ENCODE data around the gene EEF1G. TPM values are rescaled to one million over a fixed set of nuclear protein-coding genes. Genes with fewer than 3 reads are reported as not detected.
"Not testable (repeated sequence)": the region's sequence is repeated elsewhere in the genome, so short reads cannot be mapped to it uniquely, and the experiment has no call there.

The EEF1G gene
- total RNA-seq, 1 donor from 2014 or later, result 1,298 TPM

GRCh38 chr11:62560566-62561103 lies 13.1 kb downstream of the EEF1G start:
- peak; percentile 96 for DNase-seq (ENCODE audit: low read depth)
- H3K36me3 Mint-ChIP-seq (ENCODE audit: low read depth, unreplicated experiment), result peaks cover 31% of the 10 kb centered on the region
- peak overlapping the region; percentile 50 for H3K4me3 Mint-ChIP-seq (ENCODE audit: unreplicated experiment)
- peak overlapping the region; percentile 52 for H3K9ac ChIP-seq (ENCODE audit: low read length)
- H2AFZ ChIP-seq (ENCODE audit: low read depth, low read length), result no peak overlapping the region
- H3K4me2 ChIP-seq (ENCODE audit: low read length), result peak overlapping the region; percentile 53
- H3K27ac Mint-ChIP-seq (ENCODE audit: unreplicated experiment), result peak overlapping the region; percentile 77
- no peaks in the 10 kb centered on the region for H3K27me3 Mint-ChIP-seq (ENCODE audit: low read depth, unreplicated experiment)
- peak overlapping the region; percentile 51 for H3K27ac ChIP-seq (ENCODE audit: low read depth, low read length)
- no peak for TF ChIP-seq EZH2 (IDR thresholded peaks at IDR 0.05; ENCODE audit: insufficient read depth, low read length)
- peak; percentile 89 for TF ChIP-seq CTCF (IDR thresholded peaks at IDR 0.05; ENCODE audit: insufficient read depth, low read depth, low read length)
- H3K4me1 Mint-ChIP-seq (ENCODE audit: low read depth, unreplicated experiment), result peaks cover 53% of the 10 kb centered on the region
- H3K36me3 ChIP-seq (ENCODE audit: insufficient read depth, low read length), result peaks cover 42% of the 10 kb centered on the region
- FAIRE-seq, result peak; percentile 39
- peaks cover 47% of the 10 kb centered on the region for H3K4me1 ChIP-seq (ENCODE audit: insufficient read depth, low read length)
- H3K9me3 ChIP-seq (ENCODE audit: insufficient read depth, low read depth, low read length), result no peaks in the 10 kb centered on the region
- H3K79me2 ChIP-seq (ENCODE audit: insufficient read depth, low read length), result peaks cover 38% of the 10 kb centered on the region
- H4K20me1 ChIP-seq (ENCODE audit: insufficient read depth, low read length), result peaks cover 72% of the 10 kb centered on the region
- H3K27me3 ChIP-seq (ENCODE audit: insufficient read depth, low read length), result no peaks in the 10 kb centered on the region
- H3K9me3 Mint-ChIP-seq (ENCODE audit: unreplicated experiment), result no peaks in the 10 kb centered on the region
- H3K4me3 ChIP-seq (ENCODE audit: insufficient read depth, low read depth, low read length), result no peak overlapping the region

- not testable (repeated sequence) for H3K27me3 Mint-ChIP-seq (ENCODE audit: low read depth, unreplicated experiment); DNase-seq (ENCODE audit: low read depth); H3K4me3 ChIP-seq (ENCODE audit: insufficient read depth, low read depth, low read length); H2AFZ ChIP-seq (ENCODE audit: low read depth, low read length); H3K9me3 Mint-ChIP-seq (ENCODE audit: unreplicated experiment); H3K27me3 ChIP-seq (ENCODE audit: insufficient read depth, low read length); FAIRE-seq; H3K9me3 ChIP-seq (ENCODE audit: insufficient read depth, low read depth, low read length)
- Mint-ChIP-seq H3K27ac (ENCODE audit: unreplicated experiment) (peak overlapping the region; percentile 77), H3K4me3 (ENCODE audit: unreplicated experiment) (peak overlapping the region; percentile 45), H3K4me1 (ENCODE audit: low read depth, unreplicated experiment) (peaks cover 59% of the 10 kb centered on the region), H3K36me3 (ENCODE audit: low read depth, unreplicated experiment) (peaks cover 28% of the 10 kb centered on the region)
- peak overlapping the region; percentile 51 for H3K27ac ChIP-seq (ENCODE audit: low read depth, low read length)
- H3K9ac ChIP-seq (ENCODE audit: low read length), result peak overlapping the region; percentile 52
- H4K20me1 ChIP-seq (ENCODE audit: insufficient read depth, low read length), result peaks cover 64% of the 10 kb centered on the region
- H3K4me1 ChIP-seq (ENCODE audit: insufficient read depth, low read length), result peaks cover 57% of the 10 kb centered on the region
- peaks cover 35% of the 10 kb centered on the region for H3K36me3 ChIP-seq (ENCODE audit: insufficient read depth, low read length)
- peaks cover 34% of the 10 kb centered on the region for H3K79me2 ChIP-seq (ENCODE audit: insufficient read depth, low read length)
- peak overlapping the region; percentile 53 for H3K4me2 ChIP-seq (ENCODE audit: low read length)
These were observed 14.1 kb downstream of the EEF1G start for GRCh38 chr11:62559626-62560025.

GRCh38 chr11:62559204-62559603 lies 14.5 kb downstream of the EEF1G start:
- peaks cover 66% of the 10 kb centered on the region for H4K20me1 ChIP-seq (ENCODE audit: insufficient read depth, low read length)
- no peak for FAIRE-seq
- H3K4me2 ChIP-seq (ENCODE audit: low read length), result no peak overlapping the region
- Mint-ChIP-seq H3K27ac (ENCODE audit: unreplicated experiment) (peak overlapping the region; percentile 77), H3K27me3 (ENCODE audit: low read depth, unreplicated experiment) (no peaks in the 10 kb centered on the region), H3K36me3 (ENCODE audit: low read depth, unreplicated experiment) (peaks cover 28% of the 10 kb centered on the region), H3K4me1 (ENCODE audit: low read depth, unreplicated experiment) (peaks cover 63% of the 10 kb centered on the region), H3K4me3 (ENCODE audit: unreplicated experiment) (peak overlapping the region; percentile 45), H3K9me3 (ENCODE audit: unreplicated experiment) (no peaks in the 10 kb centered on the region)
- no peak for DNase-seq (ENCODE audit: low read depth)
- H2AFZ ChIP-seq (ENCODE audit: low read depth, low read length), result no peak overlapping the region
- H3K79me2 ChIP-seq (ENCODE audit: insufficient read depth, low read length), result peaks cover 34% of the 10 kb centered on the region
- no peak overlapping the region for H3K27ac ChIP-seq (ENCODE audit: low read depth, low read length)
- peak overlapping the region; percentile 52 for H3K9ac ChIP-seq (ENCODE audit: low read length)
- no peak overlapping the region for H3K4me3 ChIP-seq (ENCODE audit: insufficient read depth, low read depth, low read length)
- peaks cover 35% of the 10 kb centered on the region for H3K36me3 ChIP-seq (ENCODE audit: insufficient read depth, low read length)
- no peak for TF ChIP-seq EZH2 (IDR thresholded peaks at IDR 0.05; ENCODE audit: insufficient read depth, low read length)
- no peak for TF ChIP-seq CTCF (IDR thresholded peaks at IDR 0.05; ENCODE audit: insufficient read depth, low read depth, low read length)
- no peaks in the 10 kb centered on the region for H3K9me3 ChIP-seq (ENCODE audit: insufficient read depth, low read depth, low read length)
- H3K4me1 ChIP-seq (ENCODE audit: insufficient read depth, low read length), result peaks cover 61% of the 10 kb centered on the region
- no peaks in the 10 kb centered on the region for H3K27me3 ChIP-seq (ENCODE audit: insufficient read depth, low read length)
